Mesothelial cell of epicardium (in vitro differentiated cells): ENCODE measurements around the gene MLPH. TPM values are rescaled to one million over a fixed set of nuclear protein-coding genes. Genes with fewer than 3 reads are reported as not detected.

ENCODE experiments used
- DNase-seq, 2 experiments: peaks; one replicate each; pipeline ENCODE4 v3.0.0; 2021; ENCODE audit warnings: low spot score in 2 of 2; ENCODE audit not compliant: unreplicated experiment in 2 of 2
- H3K27ac Mint-ChIP-seq: 2 replicates; pipeline ENCODE4 v1.8.0; 2021; ENCODE audit warnings: mixed read lengths
- H3K27me3 Mint-ChIP-seq: 2 replicates; pipeline ENCODE4 v1.8.0; 2021; ENCODE audit warnings: low read depth, mixed read lengths
- H3K36me3 Mint-ChIP-seq: 2 replicates; pipeline ENCODE4 v1.8.0; 2021; ENCODE audit warnings: mixed read lengths
- H3K4me1 Mint-ChIP-seq: 2 replicates; pipeline ENCODE4 v1.8.0; 2021; ENCODE audit warnings: mixed read lengths
- H3K4me3 Mint-ChIP-seq: 2 replicates; pipeline ENCODE4 v1.8.0; 2021; ENCODE audit warnings: mild to moderate bottlenecking, moderate library complexity, mixed read lengths
- H3K9me3 Mint-ChIP-seq: 2 replicates; pipeline ENCODE4 v1.8.0; 2021; ENCODE audit warnings: mixed read lengths
- CTCF ChIP-seq: fragments of 200-600 bp; sonication (generic); IDR thresholded peaks from one replicate; pipeline ENCODE4 v1.5.0; 2021; ENCODE audit warnings: antibody characterized with exemption; ENCODE audit not compliant: unreplicated experiment
- total RNA-seq: library from RNA; stranded (reverse); gene quantifications from 3 replicates; pipeline ENCODE4 v1.2.1, GENCODE V29; 2021

Gene MLPH
- total RNA-seq, 1 donor from 2014 or later = 6.1 TPM

DNA sequence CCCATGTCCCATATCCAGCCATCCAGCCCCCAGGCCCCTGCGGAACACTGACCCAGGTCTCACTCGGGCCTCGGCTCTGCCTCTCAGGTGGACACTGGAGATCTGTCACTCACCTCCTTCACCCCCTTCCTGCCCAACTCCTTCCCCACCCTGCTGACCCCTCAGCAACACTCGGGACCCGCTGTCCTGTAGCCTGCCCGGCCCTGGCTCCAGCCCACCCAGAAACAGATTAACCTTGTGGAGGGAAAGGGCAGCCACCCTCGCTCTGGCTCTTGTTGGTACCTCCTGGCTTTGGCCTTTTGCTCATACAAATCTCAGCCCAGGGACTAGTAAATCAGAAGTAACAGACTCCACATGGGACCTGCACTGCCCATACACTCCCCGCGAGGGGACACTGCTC lies 49.6 kb downstream of the MLPH start:
- Mint-ChIP-seq H3K27ac (no peak overlapping the region), H3K36me3 (peaks cover 2% of the 10 kb centered on the region), H3K9me3 (peaks cover 2% of the 10 kb centered on the region), H3K27me3 (no peaks in the 10 kb centered on the region), H3K4me3 (no peak overlapping the region), H3K4me1 (peaks cover 11% of the 10 kb centered on the region)
- no peak for DNase-seq
- TF ChIP-seq CTCF = no peak

DNA sequence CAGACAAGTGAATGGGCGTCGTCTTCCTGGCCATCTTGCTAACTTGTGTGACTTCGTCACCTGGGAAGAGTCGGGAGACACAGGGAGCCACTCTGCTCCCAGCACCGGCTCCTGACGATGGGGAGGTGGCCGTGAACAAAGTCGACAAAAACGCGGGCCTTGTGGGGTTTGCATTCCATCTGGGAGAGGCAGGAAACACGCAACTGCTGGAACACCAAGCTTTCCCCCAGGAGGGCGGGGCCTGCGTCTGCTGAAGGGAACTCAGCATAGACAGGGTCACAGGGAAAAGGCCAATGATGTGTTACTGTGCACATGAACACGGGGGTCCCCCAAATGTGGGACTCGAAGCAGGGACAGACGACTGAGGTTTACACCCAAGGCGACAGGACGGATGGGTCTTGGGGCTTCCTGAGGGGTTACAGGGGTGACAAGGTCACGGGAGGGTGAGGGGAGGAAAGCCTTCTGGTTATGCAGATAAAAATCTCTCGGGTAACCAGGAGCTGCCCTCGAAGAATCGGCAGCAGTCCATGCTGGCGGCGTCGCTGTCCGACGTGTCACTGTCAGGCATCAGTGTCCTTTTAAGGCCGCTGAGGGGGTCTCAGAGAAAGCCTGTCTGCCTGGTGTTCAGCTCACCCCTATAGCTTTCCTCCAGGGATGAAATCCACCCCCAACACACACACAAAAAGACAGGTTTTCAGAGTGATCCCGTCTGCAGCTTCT lies 51.1 kb downstream of the MLPH start:
- DNase-seq = no peak
- H3K27ac Mint-ChIP-seq = no peak overlapping the region
- H3K4me1 Mint-ChIP-seq = no peaks in the 10 kb centered on the region
- no peak for TF ChIP-seq CTCF
- no peaks in the 10 kb centered on the region for H3K27me3 Mint-ChIP-seq
- H3K9me3 Mint-ChIP-seq = peaks cover 4% of the 10 kb centered on the region
- no peak overlapping the region for H3K4me3 Mint-ChIP-seq
- H3K36me3 Mint-ChIP-seq = peaks cover 3% of the 10 kb centered on the region

DNA sequence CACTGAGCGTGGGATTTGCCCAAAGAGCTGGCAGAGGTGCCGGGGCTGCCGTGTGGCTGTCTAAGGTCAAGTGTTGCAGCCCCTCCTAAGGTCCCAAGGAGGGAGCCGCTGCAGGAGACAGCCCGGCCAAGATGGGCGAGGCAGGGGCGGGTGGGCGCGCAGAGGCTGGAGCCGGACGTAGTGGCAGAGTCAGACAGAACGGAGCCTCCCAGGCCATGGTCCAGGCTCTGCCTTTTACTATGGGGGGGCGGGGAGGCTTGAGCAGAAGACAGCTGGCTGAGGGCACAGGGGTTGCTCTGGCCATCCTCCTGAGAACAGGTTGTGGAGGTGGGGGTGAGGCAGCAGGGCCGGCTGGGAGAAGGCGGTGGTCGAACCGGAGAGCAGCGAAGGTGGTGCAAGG lies 51.9 kb downstream of the MLPH start:
- Mint-ChIP-seq H3K27ac (no peak overlapping the region), H3K36me3 (peaks cover 3% of the 10 kb centered on the region), H3K9me3 (peaks cover 4% of the 10 kb centered on the region), H3K4me3 (no peak overlapping the region), H3K4me1 (no peaks in the 10 kb centered on the region), H3K27me3 (no peaks in the 10 kb centered on the region)
- DNase-seq = no peak
- TF ChIP-seq CTCF = no peak

GRCh38 chr2:237539681-237540080 lies 52.6 kb downstream of the MLPH start:
- DNase-seq = no peak
- no peaks in the 10 kb centered on the region for H3K27me3 Mint-ChIP-seq
- H3K36me3 Mint-ChIP-seq = peaks cover 3% of the 10 kb centered on the region
- TF ChIP-seq CTCF = no peak
- H3K27ac Mint-ChIP-seq = no peak overlapping the region
- peaks cover 4% of the 10 kb centered on the region for H3K9me3 Mint-ChIP-seq
- no peaks in the 10 kb centered on the region for H3K4me1 Mint-ChIP-seq
- no peak overlapping the region for H3K4me3 Mint-ChIP-seq

DNA sequence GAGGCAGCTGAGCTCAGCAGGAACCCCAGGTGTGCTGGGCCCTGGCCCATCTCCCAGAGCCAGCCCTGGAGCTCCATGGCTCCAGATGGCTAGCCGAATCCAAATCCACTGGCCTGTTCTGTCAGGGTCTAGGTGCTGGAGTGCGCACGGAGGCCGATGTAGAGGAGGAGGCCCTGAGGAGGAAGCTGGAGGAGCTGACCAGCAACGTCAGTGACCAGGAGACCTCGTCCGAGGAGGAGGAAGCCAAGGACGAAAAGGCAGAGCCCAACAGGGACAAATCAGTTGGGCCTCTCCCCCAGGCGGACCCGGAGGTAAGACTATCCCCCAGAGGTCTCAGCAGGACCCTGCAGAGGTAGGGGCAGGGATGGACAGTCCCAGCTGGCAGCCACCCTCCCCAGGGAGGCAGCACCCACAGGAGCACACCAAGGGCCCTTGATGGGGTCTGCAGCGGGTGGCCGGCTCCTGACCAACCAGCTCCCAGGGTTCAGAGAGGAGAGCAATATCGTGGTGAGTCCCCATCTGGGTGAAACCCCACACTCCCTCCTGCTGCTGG lies 53.2 kb downstream of the MLPH start:
- no peak for TF ChIP-seq CTCF
- H3K27me3 Mint-ChIP-seq = no peaks in the 10 kb centered on the region
- H3K4me1 Mint-ChIP-seq = no peaks in the 10 kb centered on the region
- no peak overlapping the region for H3K27ac Mint-ChIP-seq
- no peak for DNase-seq
- peaks cover 4% of the 10 kb centered on the region for H3K9me3 Mint-ChIP-seq
- peaks cover 3% of the 10 kb centered on the region for H3K36me3 Mint-ChIP-seq
- H3K4me3 Mint-ChIP-seq = no peak overlapping the region

DNA sequence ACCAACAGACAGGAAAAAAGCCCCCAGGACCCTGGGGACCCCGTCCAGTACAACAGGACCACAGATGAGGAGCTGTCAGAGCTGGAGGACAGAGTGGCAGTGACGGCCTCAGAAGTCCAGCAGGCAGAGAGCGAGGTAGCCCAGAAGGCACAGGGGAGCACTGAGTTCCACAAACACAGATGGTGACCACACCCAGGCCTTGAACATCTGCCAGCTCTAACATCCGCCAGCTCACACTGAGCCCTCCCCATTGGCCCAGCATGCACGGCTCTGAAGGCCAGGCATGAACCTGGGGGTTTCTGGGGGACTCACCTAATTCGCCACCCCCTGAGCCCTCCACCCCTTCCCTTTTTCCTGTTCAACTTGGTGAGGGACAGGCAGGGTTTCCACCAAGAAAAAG lies 53.8 kb downstream of the MLPH start:
- H3K36me3 Mint-ChIP-seq = peaks cover 3% of the 10 kb centered on the region
- no peak for TF ChIP-seq CTCF
- DNase-seq = no peak
- H3K27me3 Mint-ChIP-seq = no peaks in the 10 kb centered on the region
- no peak overlapping the region for H3K4me3 Mint-ChIP-seq
- peaks cover 4% of the 10 kb centered on the region for H3K9me3 Mint-ChIP-seq
- H3K27ac Mint-ChIP-seq = no peak overlapping the region
- H3K4me1 Mint-ChIP-seq = no peaks in the 10 kb centered on the region
